MCF 10A (cell line): ENCODE measurements around the gene TRAPPC12. TPM values are rescaled to one million over a fixed set of nuclear protein-coding genes. Genes with fewer than 3 reads are reported as not detected.

Source experiments
- BruUV-seq: library from RNA; stranded (reverse); fragments of 400-500 nt; replicated peaks from 2 replicates; lab custom pipeline; 2021; lab: Mats Ljungman, UMichigan
- CTCF ChIA-PET: fragments of 300-600 bp; sonication (Branson Sonifier 250); formaldehyde crosslinking; extraction: SDS; loops from one replicate; lab custom pipeline; 2021; ENCODE audit warnings: antibody characterized with exemption, inconsistent platforms; lab: Yijun Ruan, JAX
- POLR2A ChIA-PET: fragments of 300-600, 350-650 bp; sonication (Branson Sonifier 250); formaldehyde crosslinking; extraction: SDS; loops from one replicate; lab custom pipeline; 2020; ENCODE audit warnings: antibody characterized with exemption, inconsistent platforms; lab: Yijun Ruan, JAX
- DNase-seq: peaks from one replicate; pipeline ENCODE4 v3.0.0-alpha.2; 2018; ENCODE audit not compliant: unreplicated experiment
- H3K27ac Mint-ChIP-seq: one replicate; pipeline ENCODE4 v1.8.0; 2022; ENCODE audit warnings: mild to moderate bottlenecking, low read depth, mixed read lengths; ENCODE audit not compliant: unreplicated experiment
- H3K27me3 Mint-ChIP-seq: one replicate; pipeline ENCODE4 v1.8.0; 2022; ENCODE audit warnings: mixed read lengths; ENCODE audit not compliant: insufficient read depth, unreplicated experiment
- H3K36me3 Mint-ChIP-seq: one replicate; pipeline ENCODE4 v1.8.0; 2022; ENCODE audit warnings: mild to moderate bottlenecking, moderate library complexity, mixed read lengths; ENCODE audit not compliant: insufficient read depth, unreplicated experiment
- H3K4me1 Mint-ChIP-seq: one replicate; pipeline ENCODE4 v1.8.0; 2022; ENCODE audit warnings: mixed read lengths; ENCODE audit not compliant: insufficient read depth, unreplicated experiment
- H3K4me3 Mint-ChIP-seq: one replicate; pipeline ENCODE4 v1.8.0; 2022; ENCODE audit warnings: mild to moderate bottlenecking, moderate library complexity, mixed read lengths; ENCODE audit not compliant: unreplicated experiment
- H3K9me3 Mint-ChIP-seq: one replicate; pipeline ENCODE4 v1.8.0; 2022; ENCODE audit warnings: mixed read lengths; ENCODE audit not compliant: unreplicated experiment
- CTCF ChIP-seq: fragments of 200-600 bp; IDR thresholded peaks from one replicate; pipeline ENCODE4 v1.8.0; 2022; ENCODE audit warnings: antibody characterized with exemption, mild to moderate bottlenecking; ENCODE audit not compliant: unreplicated experiment
- intact Hi-C: fragments of 100-400 bp; cut with micrococcal nuclease; formaldehyde crosslinking; loops from 2 replicates; pipeline ENCODE4 v1.14.1; 2022
- total RNA-seq: library from RNA; stranded (reverse); gene quantifications from 2 replicates; pipeline ENCODE4 v1.2.3, GENCODE V29; 2022

Gene TRAPPC12
- total RNA-seq, 1 experiment from 2014 or later = 84.4 TPM

GRCh38 chr2:3430172-3430571 is 50.7 kb downstream of the TRAPPC12 start:
- Mint-ChIP-seq H3K36me3 (peaks cover 66% of the 10 kb centered on the region), H3K9me3 (no peaks in the 10 kb centered on the region), H3K27ac (peak overlapping the region; percentile 38), H3K4me1 (peaks cover 11% of the 10 kb centered on the region), H3K27me3 (no peaks in the 10 kb centered on the region), H3K4me3 (no peak overlapping the region)
- BruUV-seq = no TSS peak
- ChIA-PET CTCF (interaction anchor here (0.6 to 2.2 kb wide), 9 partner anchors 10 to 387 kb away, joined by 3 to 7 read pairs (median 4); partner anchors contain the start of gene EIPR1), POLR2A (interaction anchor here (0.6 to 0.8 kb wide), 2 partner anchors 68 to 300 kb away, joined by 3 to 4 read pairs; no protein-coding TSS in a partner anchor)
- intact Hi-C loops = no loop called here
- TF ChIP-seq CTCF = no peak
- peak; percentile 70 for DNase-seq

GRCh38 chr2:3430740-3431490 is 51.4 kb downstream of the TRAPPC12 start:
- no peaks in the 10 kb centered on the region for H3K27me3 Mint-ChIP-seq
- CTCF ChIA-PET = interaction anchor here (0.6 to 2.2 kb wide), 2 partner anchors 11 to 31 kb away, joined by 3 to 7 read pairs; no protein-coding TSS in a partner anchor
- H3K9me3 Mint-ChIP-seq = no peaks in the 10 kb centered on the region
- no peak overlapping the region for H3K27ac Mint-ChIP-seq
- intact Hi-C loops = no loop called here
- no peak overlapping the region for H3K4me3 Mint-ChIP-seq
- POLR2A ChIA-PET = interaction anchor here (0.6 kb wide), 1 partner anchor 301 kb away, joined by 3 read pairs; no protein-coding TSS in a partner anchor
- no TSS peak for BruUV-seq
- TF ChIP-seq CTCF = no peak
- H3K4me1 Mint-ChIP-seq = peaks cover 11% of the 10 kb centered on the region
- H3K36me3 Mint-ChIP-seq = peaks cover 65% of the 10 kb centered on the region
- DNase-seq = no peak

- TF ChIP-seq CTCF = no peak
- DNase-seq = no peak
- Mint-ChIP-seq H3K4me1 (peaks cover 11% of the 10 kb centered on the region), H3K27me3 (no peaks in the 10 kb centered on the region), H3K27ac (no peak overlapping the region), H3K36me3 (peaks cover 56% of the 10 kb centered on the region), H3K9me3 (no peaks in the 10 kb centered on the region), H3K4me3 (no peak overlapping the region)
- ChIA-PET POLR2A (no interaction called here), CTCF (interaction anchor here (0.8 to 3.5 kb wide), 2 partner anchors 8 to 29 kb away, joined by 3 to 34 read pairs; no protein-coding TSS in a partner anchor)
- intact Hi-C loops = no loop called here
- no TSS peak for BruUV-seq
Observed at GRCh38 chr2:3432067-3432466, 52.6 kb downstream of the TRAPPC12 start.

GRCh38 chr2:3432693-3433338 is 53.3 kb downstream of the TRAPPC12 start:
- Mint-ChIP-seq H3K27me3 (no peaks in the 10 kb centered on the region), H3K36me3 (peaks cover 48% of the 10 kb centered on the region), H3K4me1 (peaks cover 11% of the 10 kb centered on the region), H3K9me3 (no peaks in the 10 kb centered on the region), H3K4me3 (no peak overlapping the region), H3K27ac (no peak overlapping the region)
- intact Hi-C loops = no loop called here
- no peak for TF ChIP-seq CTCF
- no TSS peak for BruUV-seq
- no peak for DNase-seq
- ChIA-PET POLR2A (no interaction called here), CTCF (interaction anchor here (0.8 to 3.5 kb wide), 2 partner anchors 9 to 28 kb away, joined by 3 to 34 read pairs; no protein-coding TSS in a partner anchor)
